Measurements from ENCODE around the gene MYCN. TPM values are rescaled to one million over a fixed set of nuclear protein-coding genes. Genes with fewer than 3 reads are reported as not detected.

The MYCN gene
- total and polyA plus RNA-seq, 4 donors, result 7.9 to 25.8 (median 16.2) TPM

- no peak for DNase-seq (ENCODE audit: low read depth in 4 of 6, low spot score in 6 of 6)
- Histone ChIP-seq H3K4me1 (ENCODE audit: control insufficient read depth, insufficient read depth, low read length) (no peaks in the 10 kb centered on the region), H3K36me3 (ENCODE audit: control insufficient read depth, insufficient read depth, low read length) (no peaks in the 10 kb centered on the region), H3K27me3 (ENCODE audit: control insufficient read depth, insufficient read depth, low read length) (no peaks in the 10 kb centered on the region), H3K9me3 (ENCODE audit: control insufficient read depth, insufficient read depth, low read length) (no peaks in the 10 kb centered on the region), H3K4me3 (ENCODE audit: low read depth, low read length) (no peak overlapping the region), H3K27ac (ENCODE audit: low read depth, low read length) (no peak overlapping the region)
- WGBS (ENCODE audit: insufficient coverage), result 55% methylated on average over 5 of the region's 6 CpGs
These were observed 52.9 kb downstream of the MYCN start for GRCh38 chr2:15993232-15993610.

- no peak for DNase-seq (ENCODE audit: low read depth in 4 of 6, low spot score in 6 of 6)
- H3K4me3 ChIP-seq (ENCODE audit: low read depth, low read length), result no peak overlapping the region
- no peaks in the 10 kb centered on the region for H3K27me3 ChIP-seq (ENCODE audit: control insufficient read depth, insufficient read depth, low read length)
- H3K9me3 ChIP-seq (ENCODE audit: control insufficient read depth, insufficient read depth, low read length), result no peaks in the 10 kb centered on the region
- no peaks in the 10 kb centered on the region for H3K4me1 ChIP-seq (ENCODE audit: control insufficient read depth, insufficient read depth, low read length)
- WGBS (ENCODE audit: insufficient coverage), result 97% methylated on average over 7 of the region's 7 CpGs
- no peaks in the 10 kb centered on the region for H3K36me3 ChIP-seq (ENCODE audit: control insufficient read depth, insufficient read depth, low read length)
- H3K27ac ChIP-seq (ENCODE audit: low read depth, low read length), result no peak overlapping the region
These were observed 53.3 kb downstream of the MYCN start for GRCh38 chr2:15993666-15994065.

- H3K4me3 ChIP-seq (ENCODE audit: low read depth, low read length), result no peak overlapping the region
- no peaks in the 10 kb centered on the region for H3K9me3 ChIP-seq (ENCODE audit: control insufficient read depth, insufficient read depth, low read length)
- H3K36me3 ChIP-seq (ENCODE audit: control insufficient read depth, insufficient read depth, low read length), result no peaks in the 10 kb centered on the region
- no peak overlapping the region for H3K27ac ChIP-seq (ENCODE audit: low read depth, low read length)
- H3K27me3 ChIP-seq (ENCODE audit: control insufficient read depth, insufficient read depth, low read length), result no peaks in the 10 kb centered on the region
- no CpG with 5 or more reads among the region's 3 CpGs for WGBS (ENCODE audit: insufficient coverage)
- DNase-seq (ENCODE audit: low read depth in 4 of 6, low spot score in 6 of 6), result no peak
- peaks cover 2% of the 10 kb centered on the region for H3K4me1 ChIP-seq (ENCODE audit: control insufficient read depth, insufficient read depth, low read length)
These were observed 55.3 kb downstream of the MYCN start for GRCh38 chr2:15995603-15996002.

Small RNA genes lying within 50 kb of the gene (small RNA-seq; reads per million reads assigned to genes)
- gene RF01210 (ENCODE audit: low replicate concordance) (not detected), gene RN7SL104P (ENCODE audit: low replicate concordance) (not detected)

Data from spinal cord (tissue), 10 donors.